BLaER1 (cell line): Measurements from ENCODE around the gene PRKCA.

Source experiments
- H3K27ac ChIP-seq: shearing (Covaris generic); formaldehyde crosslinking; 2 replicates; pipeline ENCODE4 v1.8.1; 2022
- H3K27me3 ChIP-seq: shearing (Covaris generic); formaldehyde crosslinking; 2 replicates; pipeline ENCODE4 v1.8.1; 2022
- H3K36me3 ChIP-seq: shearing (Covaris generic); formaldehyde crosslinking; 2 replicates; pipeline ENCODE4 v1.8.1; 2022
- H3K4me1 ChIP-seq: shearing (Covaris generic); formaldehyde crosslinking; 2 replicates; pipeline ENCODE4 v1.8.1; 2022
- H3K4me2 ChIP-seq: shearing (Covaris generic); formaldehyde crosslinking; 2 replicates; pipeline ENCODE4 v1.8.1; 2022
- H3K4me3 ChIP-seq: shearing (Covaris generic); formaldehyde crosslinking; 2 replicates; pipeline ENCODE4 v1.8.1; 2022
- H3K9ac ChIP-seq: shearing (Covaris generic); formaldehyde crosslinking; 2 replicates; pipeline ENCODE4 v1.8.1; 2022
- H3K9me3 ChIP-seq: shearing (Covaris generic); formaldehyde crosslinking; 2 replicates; pipeline ENCODE4 v1.8.1; 2022
- H4K20me1 ChIP-seq: shearing (Covaris generic); formaldehyde crosslinking; 2 replicates; pipeline ENCODE4 v1.8.1; 2022
- Cebpa-rat ChIP-seq: shearing (Covaris generic); IDR thresholded peaks from 2 replicates; pipeline ENCODE4 v1.8.1; 2022

PRKCA gene

GRCh38 chr17:66569572-66569971, 267.2 kb downstream of the PRKCA start:
- no peak overlapping the region for H3K27ac ChIP-seq
- H3K9ac ChIP-seq = no peak overlapping the region
- H3K4me3 ChIP-seq = no peak overlapping the region
- no peak for TF ChIP-seq Cebpa-rat
- H3K4me1 ChIP-seq = no peaks in the 10 kb centered on the region
- H3K27me3 ChIP-seq = no peaks in the 10 kb centered on the region
- H3K9me3 ChIP-seq = peaks cover 14% of the 10 kb centered on the region
- H3K4me2 ChIP-seq = no peak overlapping the region
- no peaks in the 10 kb centered on the region for H3K36me3 ChIP-seq
- H4K20me1 ChIP-seq = no peaks in the 10 kb centered on the region

GRCh38 chr17:66570447-66571195, 268.2 kb downstream of the PRKCA start:
- no peak for TF ChIP-seq Cebpa-rat
- no peaks in the 10 kb centered on the region for H3K27me3 ChIP-seq
- H3K4me1 ChIP-seq = no peaks in the 10 kb centered on the region
- no peak overlapping the region for H3K9ac ChIP-seq
- H3K4me2 ChIP-seq = no peak overlapping the region
- peaks cover 14% of the 10 kb centered on the region for H3K9me3 ChIP-seq
- H3K27ac ChIP-seq = no peak overlapping the region
- H3K36me3 ChIP-seq = no peaks in the 10 kb centered on the region
- no peak overlapping the region for H3K4me3 ChIP-seq
- H4K20me1 ChIP-seq = no peaks in the 10 kb centered on the region

GRCh38 chr17:66571745-66572144, 269.3 kb downstream of the PRKCA start:
- Histone ChIP-seq H3K9me3 (peaks cover 14% of the 10 kb centered on the region), H3K4me2 (no peak overlapping the region), H4K20me1 (no peaks in the 10 kb centered on the region), H3K27ac (no peak overlapping the region), H3K27me3 (no peaks in the 10 kb centered on the region), H3K9ac (no peak overlapping the region), H3K4me3 (no peak overlapping the region), H3K36me3 (no peaks in the 10 kb centered on the region), H3K4me1 (no peaks in the 10 kb centered on the region)
- no peak for TF ChIP-seq Cebpa-rat

- H3K4me1 ChIP-seq = no peaks in the 10 kb centered on the region
- no peaks in the 10 kb centered on the region for H3K27me3 ChIP-seq
- H3K4me3 ChIP-seq = no peak overlapping the region
Measured at GRCh38 chr17:66573078-66573477, 270.7 kb downstream of the PRKCA start.

DNA sequence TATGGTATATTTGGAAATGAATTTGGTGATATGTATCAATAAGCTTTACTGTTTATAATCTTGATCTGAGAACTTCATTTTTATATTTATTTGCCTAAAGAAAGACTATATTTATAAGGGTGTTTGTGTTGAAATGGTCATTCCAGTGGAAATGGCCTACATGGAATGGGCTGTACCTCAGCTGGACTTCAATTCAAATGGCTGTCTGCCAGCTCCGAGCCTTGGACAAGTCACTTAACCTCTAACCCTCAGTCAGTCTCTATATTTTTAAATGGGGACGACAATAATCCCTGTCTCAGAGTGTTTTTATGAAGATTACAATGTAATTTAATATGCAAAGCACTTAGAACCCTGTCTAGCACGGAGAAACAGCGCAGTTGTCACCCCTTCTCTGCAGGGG, 271.7 kb downstream of the PRKCA start:
- TF ChIP-seq Cebpa-rat = no peak
- Histone ChIP-seq H3K27me3 (no peaks in the 10 kb centered on the region), H3K36me3 (no peaks in the 10 kb centered on the region), H4K20me1 (no peaks in the 10 kb centered on the region), H3K27ac (no peak overlapping the region), H3K4me2 (no peak overlapping the region), H3K4me1 (no peaks in the 10 kb centered on the region), H3K9me3 (peaks cover 14% of the 10 kb centered on the region), H3K4me3 (no peak overlapping the region), H3K9ac (no peak overlapping the region)

More at GRCh38 chr17:66573078-66573477, 270.7 kb downstream of the PRKCA start:
- Histone ChIP-seq H3K36me3 (no peaks in the 10 kb centered on the region), H3K27ac (no peak overlapping the region), H3K9me3 (peaks cover 14% of the 10 kb centered on the region), H4K20me1 (no peaks in the 10 kb centered on the region), H3K9ac (no peak overlapping the region), H3K4me2 (no peak overlapping the region)
- TF ChIP-seq Cebpa-rat = no peak

DNA sequence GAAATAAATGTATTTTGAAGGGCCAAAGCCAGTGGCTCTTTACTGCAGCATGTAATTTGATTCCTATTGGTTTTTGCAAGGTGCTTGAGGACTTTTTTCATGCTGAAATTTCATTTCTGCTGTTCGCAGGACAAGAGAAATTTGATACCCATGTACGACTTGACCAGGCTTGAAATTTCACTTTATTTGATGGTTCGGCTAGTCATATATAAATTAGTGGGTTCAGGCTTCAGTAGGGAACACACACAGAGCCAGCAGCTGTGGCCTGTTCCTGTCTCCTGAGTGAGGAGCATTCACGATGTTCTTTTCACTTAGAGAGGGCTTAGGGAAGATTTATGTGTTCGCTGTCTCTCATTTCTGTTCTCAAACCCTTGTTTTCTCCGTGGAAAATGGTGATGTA, 274.1 kb downstream of the PRKCA start:
- H4K20me1 ChIP-seq = no peaks in the 10 kb centered on the region
- H3K4me1 ChIP-seq = no peaks in the 10 kb centered on the region
- H3K9me3 ChIP-seq = no peaks in the 10 kb centered on the region
- no peak overlapping the region for H3K27ac ChIP-seq
- TF ChIP-seq Cebpa-rat = no peak
- H3K9ac ChIP-seq = no peak overlapping the region
- no peak overlapping the region for H3K4me3 ChIP-seq
- H3K4me2 ChIP-seq = no peak overlapping the region
- H3K36me3 ChIP-seq = no peaks in the 10 kb centered on the region
- H3K27me3 ChIP-seq = no peaks in the 10 kb centered on the region

- H4K20me1 ChIP-seq = no peaks in the 10 kb centered on the region
- peaks cover 3% of the 10 kb centered on the region; the same call in 1 of the 2 replicates for H3K9me3 ChIP-seq
- no peaks in the 10 kb centered on the region for H3K27me3 ChIP-seq
- no peak overlapping the region for H3K4me3 ChIP-seq
- TF ChIP-seq Cebpa-rat = no peak
- no peaks in the 10 kb centered on the region for H3K36me3 ChIP-seq
- H3K9ac ChIP-seq = no peak overlapping the region
- H3K4me1 ChIP-seq = no peaks in the 10 kb centered on the region
- no peak overlapping the region for H3K27ac ChIP-seq
- H3K4me2 ChIP-seq = no peak overlapping the region
Measured at GRCh38 chr17:66577041-66577440, 274.6 kb downstream of the PRKCA start.

GRCh38 chr17:66578781-66579489, 276.5 kb downstream of the PRKCA start:
- no peak overlapping the region for H3K4me3 ChIP-seq
- peaks cover 11% of the 10 kb centered on the region; the same call in 1 of the 2 replicates for H3K9me3 ChIP-seq
- H3K27ac ChIP-seq = no peak overlapping the region
- peaks cover 11% of the 10 kb centered on the region for H3K4me1 ChIP-seq
- H4K20me1 ChIP-seq = no peaks in the 10 kb centered on the region
- H3K4me2 ChIP-seq = no peak overlapping the region
- H3K9ac ChIP-seq = no peak overlapping the region
- no peaks in the 10 kb centered on the region for H3K27me3 ChIP-seq
- no peak for TF ChIP-seq Cebpa-rat
- H3K36me3 ChIP-seq = no peaks in the 10 kb centered on the region

DNA sequence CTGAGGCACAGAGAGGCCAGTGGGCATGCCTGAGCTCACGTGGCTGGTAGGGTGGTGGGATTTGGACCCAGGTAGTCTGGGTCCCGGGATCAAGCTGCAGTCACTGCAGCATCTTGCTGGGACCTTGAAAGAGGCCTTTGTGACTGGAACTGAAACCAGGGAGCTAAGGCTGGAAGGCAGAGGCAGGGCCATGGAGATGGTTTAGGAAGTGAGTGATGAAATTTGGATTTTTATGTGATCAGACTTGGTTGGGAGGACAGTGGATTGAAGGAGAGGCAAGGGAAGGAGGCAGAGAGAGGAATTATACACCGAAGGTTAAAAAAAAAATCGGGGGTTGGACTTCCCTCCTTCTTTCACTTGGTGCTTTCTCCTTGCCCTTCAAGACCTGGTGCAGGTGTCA, 277.1 kb downstream of the PRKCA start:
- Histone ChIP-seq H3K4me2 (no peak overlapping the region), H3K4me3 (no peak overlapping the region), H3K27me3 (no peaks in the 10 kb centered on the region), H3K9me3 (peaks cover 11% of the 10 kb centered on the region; the same call in 1 of the 2 replicates), H3K36me3 (no peaks in the 10 kb centered on the region), H4K20me1 (no peaks in the 10 kb centered on the region), H3K9ac (no peak overlapping the region), H3K4me1 (peaks cover 12% of the 10 kb centered on the region), H3K27ac (no peak overlapping the region)
- TF ChIP-seq Cebpa-rat = no peak

DNA sequence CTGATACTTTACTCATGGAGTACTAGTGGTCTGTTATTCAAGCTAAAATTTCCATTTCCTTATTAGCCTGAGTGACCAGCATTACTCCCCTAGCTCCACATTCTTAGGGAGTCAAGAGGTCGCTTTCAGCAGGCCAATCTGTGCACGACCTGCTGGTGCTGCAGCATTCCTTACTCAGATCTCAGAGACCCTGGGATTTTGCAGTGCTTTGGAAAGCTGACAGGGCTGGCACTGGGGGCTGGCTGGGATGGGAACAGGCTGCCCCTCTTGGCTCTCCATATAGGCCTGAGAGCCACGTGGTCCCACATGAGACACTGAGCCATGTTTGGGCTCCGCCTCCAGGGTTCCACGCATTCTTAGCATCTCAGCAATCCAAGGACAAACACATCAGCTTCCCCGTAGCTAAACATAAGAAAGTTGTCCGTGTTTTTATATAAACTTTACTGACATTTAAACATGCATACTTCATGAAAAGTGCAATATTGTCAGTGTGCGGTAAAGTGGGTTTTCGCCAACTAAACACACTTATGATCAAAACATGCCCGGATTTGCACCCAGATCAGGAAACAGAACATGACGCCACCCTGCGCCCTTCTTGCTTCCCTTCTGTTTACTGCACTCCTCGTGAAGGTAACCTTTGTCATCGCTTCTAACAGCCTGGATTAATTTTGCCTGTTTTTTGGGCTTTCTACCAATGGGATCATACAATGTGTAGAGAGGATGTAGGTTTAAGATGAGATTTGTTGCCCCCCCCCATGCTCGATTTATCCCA, 278.0 kb downstream of the PRKCA start:
- no peaks in the 10 kb centered on the region for H3K27me3 ChIP-seq
- no peak overlapping the region for H3K27ac ChIP-seq
- H3K9ac ChIP-seq = no peak overlapping the region
- H3K4me3 ChIP-seq = no peak overlapping the region
- H4K20me1 ChIP-seq = no peaks in the 10 kb centered on the region
- peaks cover 11% of the 10 kb centered on the region; the same call in 1 of the 2 replicates for H3K9me3 ChIP-seq
- no peaks in the 10 kb centered on the region for H3K36me3 ChIP-seq
- H3K4me1 ChIP-seq = peaks cover 12% of the 10 kb centered on the region
- H3K4me2 ChIP-seq = no peak overlapping the region
- no peak for TF ChIP-seq Cebpa-rat
